IMR-90 (cell line): Measurements from ENCODE around the gene SARS2.

Experiments used
- BHLHE40 ChIP-seq: fragments of 150-350 bp; IDR thresholded peaks from 2 replicates; pipeline ENCODE4 v1.6.1; 2016; ENCODE audit warnings: mild to moderate bottlenecking, low read depth, low read length
- CTCF ChIP-seq: conservative IDR thresholded peaks from 2 replicates; pipeline ENCODE4 v1.5.1; 2012; ENCODE audit warnings: mild to moderate bottlenecking, low read depth, low read length, improper control_type of control experiment
- POLR2A ChIP-seq: IDR thresholded peaks from 2 replicates; pipeline ENCODE4 v1.6.1; 2012; ENCODE audit warnings: mild to moderate bottlenecking, low read depth, low read length
- RAD21 ChIP-seq: IDR thresholded peaks from 2 replicates; pipeline ENCODE4 v1.6.1; 2012; ENCODE audit warnings: low read length, improper control_type of control experiment
- RCOR1 ChIP-seq: IDR thresholded peaks from 2 replicates; pipeline ENCODE4 v1.6.1; 2012; ENCODE audit warnings: mild to moderate bottlenecking, low read length, improper control_type of control experiment; ENCODE audit not compliant: insufficient replicate concordance
- USF2 ChIP-seq: fragments of 150-350 bp; IDR thresholded peaks from 2 replicates; pipeline ENCODE4 v1.6.1; 2017; ENCODE audit warnings: mild to moderate bottlenecking, antibody characterized with exemption, low read length, low read depth

- TF ChIP-seq CTCF (peak; percentile 47), RAD21 (peak; percentile 29), USF2 (no peak), RCOR1 (no peak), POLR2A (no peak), BHLHE40 (no peak)
Observed at GRCh38 chr19:38932425-38933179, 2.0 kb upstream of the SARS2 start.
